Measurements from ENCODE around the gene GTPBP6.

DNA sequence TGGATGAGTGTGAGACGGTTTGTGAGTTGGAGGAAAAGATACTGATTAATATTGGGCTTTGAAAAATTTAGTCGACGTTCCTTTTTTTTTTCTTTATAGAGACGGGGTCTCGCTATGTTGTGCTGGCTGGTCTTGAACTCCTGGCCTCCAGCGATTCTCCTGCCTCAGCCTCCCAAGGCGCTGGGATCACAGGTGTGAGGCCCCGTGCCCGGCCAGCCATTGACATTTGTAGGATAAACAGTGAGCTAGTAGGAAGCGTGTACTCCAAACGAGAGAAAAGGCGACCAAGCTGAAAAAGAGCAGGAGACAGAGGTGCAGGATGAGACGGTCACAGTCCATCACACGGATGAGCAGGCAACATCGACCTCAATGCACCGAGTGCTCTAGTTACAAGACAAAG lies 48.8 kb upstream of the GTPBP6 start:
- TF ChIP-seq ESRRG (CRISPR knock-in tag; IDR thresholded peaks at IDR 0.05), result no peak
- TF ChIP-seq GLIS3 (CRISPR knock-in tag; IDR thresholded peaks at IDR 0.05), result no peak
- TF ChIP-seq, protein P1, sequence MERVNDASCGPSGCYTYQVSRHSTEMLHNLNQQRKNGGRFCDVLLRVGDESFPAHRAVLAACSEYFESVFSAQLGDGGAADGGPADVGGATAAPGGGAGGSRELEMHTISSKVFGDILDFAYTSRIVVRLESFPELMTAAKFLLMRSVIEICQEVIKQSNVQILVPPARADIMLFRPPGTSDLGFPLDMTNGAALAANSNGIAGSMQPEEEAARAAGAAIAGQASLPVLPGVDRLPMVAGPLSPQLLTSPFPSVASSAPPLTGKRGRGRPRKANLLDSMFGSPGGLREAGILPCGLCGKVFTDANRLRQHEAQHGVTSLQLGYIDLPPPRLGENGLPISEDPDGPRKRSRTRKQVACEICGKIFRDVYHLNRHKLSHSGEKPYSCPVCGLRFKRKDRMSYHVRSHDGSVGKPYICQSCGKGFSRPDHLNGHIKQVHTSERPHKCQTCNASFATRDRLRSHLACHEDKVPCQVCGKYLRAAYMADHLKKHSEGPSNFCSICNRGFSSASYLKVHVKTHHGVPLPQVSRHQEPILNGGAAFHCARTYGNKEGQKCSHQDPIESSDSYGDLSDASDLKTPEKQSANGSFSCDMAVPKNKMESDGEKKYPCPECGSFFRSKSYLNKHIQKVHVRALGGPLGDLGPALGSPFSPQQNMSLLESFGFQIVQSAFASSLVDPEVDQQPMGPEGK (CRISPR knock-in tag; IDR thresholded peaks at IDR 0.05; ENCODE audit: borderline replicate concordance), result no peak
- TF ChIP-seq ARNTL (CRISPR knock-in tag; IDR thresholded peaks at IDR 0.05; ENCODE audit: borderline replicate concordance, low read depth), result no peak
- TF ChIP-seq ZFP30 (CRISPR knock-in tag; IDR thresholded peaks at IDR 0.05), result no peak
- no peak for TF ChIP-seq ZNF70 (CRISPR knock-in tag; IDR thresholded peaks at IDR 0.05)
- TF ChIP-seq ZFP3 (CRISPR knock-in tag; IDR thresholded peaks at IDR 0.05), result no peak
- TF ChIP-seq RARB (CRISPR knock-in tag; IDR thresholded peaks at IDR 0.05), result no peak
- TF ChIP-seq, protein P2, sequence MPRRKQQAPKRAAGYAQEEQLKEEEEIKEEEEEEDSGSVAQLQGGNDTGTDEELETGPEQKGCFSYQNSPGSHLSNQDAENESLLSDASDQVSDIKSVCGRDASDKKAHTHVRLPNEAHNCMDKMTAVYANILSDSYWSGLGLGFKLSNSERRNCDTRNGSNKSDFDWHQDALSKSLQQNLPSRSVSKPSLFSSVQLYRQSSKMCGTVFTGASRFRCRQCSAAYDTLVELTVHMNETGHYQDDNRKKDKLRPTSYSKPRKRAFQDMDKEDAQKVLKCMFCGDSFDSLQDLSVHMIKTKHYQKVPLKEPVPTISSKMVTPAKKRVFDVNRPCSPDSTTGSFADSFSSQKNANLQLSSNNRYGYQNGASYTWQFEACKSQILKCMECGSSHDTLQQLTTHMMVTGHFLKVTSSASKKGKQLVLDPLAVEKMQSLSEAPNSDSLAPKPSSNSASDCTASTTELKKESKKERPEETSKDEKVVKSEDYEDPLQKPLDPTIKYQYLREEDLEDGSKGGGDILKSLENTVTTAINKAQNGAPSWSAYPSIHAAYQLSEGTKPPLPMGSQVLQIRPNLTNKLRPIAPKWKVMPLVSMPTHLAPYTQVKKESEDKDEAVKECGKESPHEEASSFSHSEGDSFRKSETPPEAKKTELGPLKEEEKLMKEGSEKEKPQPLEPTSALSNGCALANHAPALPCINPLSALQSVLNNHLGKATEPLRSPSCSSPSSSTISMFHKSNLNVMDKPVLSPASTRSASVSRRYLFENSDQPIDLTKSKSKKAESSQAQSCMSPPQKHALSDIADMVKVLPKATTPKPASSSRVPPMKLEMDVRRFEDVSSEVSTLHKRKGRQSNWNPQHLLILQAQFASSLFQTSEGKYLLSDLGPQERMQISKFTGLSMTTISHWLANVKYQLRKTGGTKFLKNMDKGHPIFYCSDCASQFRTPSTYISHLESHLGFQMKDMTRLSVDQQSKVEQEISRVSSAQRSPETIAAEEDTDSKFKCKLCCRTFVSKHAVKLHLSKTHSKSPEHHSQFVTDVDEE (CRISPR knock-in tag; IDR thresholded peaks at IDR 0.05), result no peak
- no peak for TF ChIP-seq TOX (CRISPR knock-in tag; IDR thresholded peaks at IDR 0.05; ENCODE audit: borderline replicate concordance)
- TF ChIP-seq ZNF8 (CRISPR knock-in tag; IDR thresholded peaks at IDR 0.05), result no peak

Data from SK-N-SH treated with all-trans-retinoic acid at 6 μM for 48 hours (cell line).